COLO668 (cell line): ENCODE measurements around the gene DOCK4.

Experiments used
- DNase-seq: peaks from one replicate; lab custom pipeline; 2025; ENCODE audit not compliant: unreplicated experiment; lab: John Stamatoyannopoulos, UW

DOCK4 gene

GRCh38 chr7:112019932-112020331 is 186.3 kb downstream of the DOCK4 start:
- DNase-seq, result no peak

GRCh38 chr7:112018305-112019030 is 187.7 kb downstream of the DOCK4 start:
- DNase-seq, result no peak

- no peak for DNase-seq
These were observed 191.1 kb downstream of the DOCK4 start for GRCh38 chr7:112015146-112015545.

- DNase-seq, result no peak
These were observed 191.9 kb downstream of the DOCK4 start for GRCh38 chr7:112014347-112014746.

GRCh38 chr7:112013274-112013673 is 192.9 kb downstream of the DOCK4 start:
- DNase-seq, result no peak

- DNase-seq, result no peak
These were observed 194.0 kb downstream of the DOCK4 start for GRCh38 chr7:112012242-112012641.

- no peak for DNase-seq
These were observed 195.2 kb downstream of the DOCK4 start for GRCh38 chr7:112010994-112011393.

GRCh38 chr7:112010109-112010508 is 196.1 kb downstream of the DOCK4 start:
- no peak for DNase-seq

- no peak for DNase-seq
These were observed 197.1 kb downstream of the DOCK4 start for GRCh38 chr7:112009081-112009480.

GRCh38 chr7:112007185-112007584 is 199.0 kb downstream of the DOCK4 start:
- no peak for DNase-seq

- DNase-seq, result no peak
These were observed 200.1 kb downstream of the DOCK4 start for GRCh38 chr7:112006071-112006470.

GRCh38 chr7:112005205-112005775 is 200.9 kb downstream of the DOCK4 start:
- DNase-seq, result no peak

- no peak for DNase-seq
These were observed 204.9 kb downstream of the DOCK4 start for GRCh38 chr7:112001091-112001826.

GRCh38 chr7:111998326-111998725 is 207.9 kb downstream of the DOCK4 start:
- no peak for DNase-seq

GRCh38 chr7:111997546-111997945 is 208.7 kb downstream of the DOCK4 start:
- DNase-seq, result no peak

GRCh38 chr7:111992601-111993000 is 213.6 kb downstream of the DOCK4 start:
- no peak for DNase-seq

GRCh38 chr7:111990643-111991042 is 215.6 kb downstream of the DOCK4 start:
- no peak for DNase-seq

GRCh38 chr7:111987886-111988285 is 218.3 kb downstream of the DOCK4 start:
- DNase-seq, result no peak

GRCh38 chr7:111987115-111987826 is 218.9 kb downstream of the DOCK4 start:
- no peak for DNase-seq

GRCh38 chr7:111986601-111987000 is 219.6 kb downstream of the DOCK4 start:
- DNase-seq, result no peak

- DNase-seq, result no peak
These were observed 220.4 kb downstream of the DOCK4 start for GRCh38 chr7:111985798-111986197.

GRCh38 chr7:111982804-111983203 is 223.4 kb downstream of the DOCK4 start:
- DNase-seq, result no peak
